ENCODE measurements around the gene MCEE.
"Not testable (repeated sequence)": the region's sequence is repeated elsewhere in the genome, so short reads cannot be mapped to it uniquely, and the experiment has no call there.

DNA sequence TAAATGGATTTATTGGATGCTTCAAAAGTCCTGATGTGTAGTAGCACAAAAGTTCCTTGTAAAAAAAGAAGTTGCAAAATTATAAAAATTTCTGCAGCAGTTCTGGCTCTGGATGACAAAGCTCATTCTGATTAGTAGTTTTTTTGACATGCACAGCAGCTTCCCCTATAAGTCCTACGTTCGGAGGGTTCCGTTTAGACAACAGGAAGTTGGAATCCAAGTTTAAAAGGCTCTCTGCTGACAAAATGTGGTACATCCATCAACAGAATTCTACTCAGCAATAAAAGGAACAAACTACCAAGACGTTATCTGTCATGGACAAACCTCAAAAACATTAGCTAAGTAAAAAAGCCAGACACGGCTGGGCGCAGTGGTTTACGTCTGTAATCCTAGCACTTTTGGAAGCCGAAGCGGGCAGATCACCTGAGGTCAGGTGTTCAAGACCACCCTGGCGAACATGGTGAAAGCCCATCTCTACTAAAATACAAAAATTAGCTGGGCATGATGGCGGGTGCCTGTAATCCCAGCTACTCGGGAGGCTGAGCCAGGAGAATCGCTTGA lies 46.2 kb downstream of the MCEE start:
- not testable (repeated sequence) for TF ChIP-seq SP1 (IDR thresholded peaks at IDR 0.05); TARDBP (IDR thresholded peaks at IDR 0.05); LEF1 (IDR thresholded peaks at IDR 0.05; ENCODE audit: borderline replicate concordance)
- TF ChIP-seq, protein P1, sequence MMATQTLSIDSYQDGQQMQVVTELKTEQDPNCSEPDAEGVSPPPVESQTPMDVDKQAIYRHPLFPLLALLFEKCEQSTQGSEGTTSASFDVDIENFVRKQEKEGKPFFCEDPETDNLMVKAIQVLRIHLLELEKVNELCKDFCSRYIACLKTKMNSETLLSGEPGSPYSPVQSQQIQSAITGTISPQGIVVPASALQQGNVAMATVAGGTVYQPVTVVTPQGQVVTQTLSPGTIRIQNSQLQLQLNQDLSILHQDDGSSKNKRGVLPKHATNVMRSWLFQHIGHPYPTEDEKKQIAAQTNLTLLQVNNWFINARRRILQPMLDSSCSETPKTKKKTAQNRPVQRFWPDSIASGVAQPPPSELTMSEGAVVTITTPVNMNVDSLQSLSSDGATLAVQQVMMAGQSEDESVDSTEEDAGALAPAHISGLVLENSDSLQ (IDR thresholded peaks at IDR 0.05) = not testable (repeated sequence)
